HAP-1 (cell line): ENCODE data around the gene BUD31.

Experiments
- DNase-seq, 2 experiments: peaks; one replicate each; pipeline ENCODE4 v3.0.0-alpha.2; 2016 to 2020; ENCODE audit warnings: low spot score in 2 of 2
- H3K27me3 ChIP-seq: fragments of 250-450 bp; sonication (Bioruptor Pico); 2 replicates; pipeline ENCODE4 v1.5.1; 2020; ENCODE audit warnings: low read depth, mild to moderate bottlenecking, moderate library complexity
- H3K36me3 ChIP-seq: fragments of 250-450 bp; sonication (Bioruptor Pico); replicated peaks from 2 replicates; pipeline ENCODE4 v1.5.1; 2020; ENCODE audit warnings: mild to moderate bottlenecking
- H3K4me1 ChIP-seq: fragments of 250-450 bp; sonication (Bioruptor Pico); 2 replicates; pipeline ENCODE4 v1.5.1; 2020; ENCODE audit warnings: mild to moderate bottlenecking
- H3K4me3 ChIP-seq: fragments of 250-450 bp; sonication (Bioruptor Pico); 2 replicates; pipeline ENCODE4 v1.5.1; 2020; ENCODE audit warnings: mild to moderate bottlenecking, moderate library complexity
- H3K9me3 ChIP-seq: fragments of 250-450 bp; sonication (Bioruptor Pico); 2 replicates; pipeline ENCODE4 v1.5.1; 2020; ENCODE audit warnings: mild to moderate bottlenecking, moderate library complexity
- in situ Hi-C: fragments of 300-500 bp; cut with MboI; formaldehyde crosslinking; loops from 3 replicates; pipeline ENCODE4 v1.14.3; 2020; ENCODE audit warnings: low sequenced_read_pairs, inconsistent platforms, mixed read lengths

The BUD31 gene

GRCh38 chr7:99447943-99448342 lies 39.2 kb downstream of the BUD31 start:
- DNase-seq = no peak
- Histone ChIP-seq H3K4me1 (no peaks in the 10 kb centered on the region), H3K4me3 (no peak overlapping the region), H3K27me3 (no peaks in the 10 kb centered on the region), H3K9me3 (no peaks in the 10 kb centered on the region), H3K36me3 (peaks cover 83% of the 10 kb centered on the region)
- in situ Hi-C loops = no loop called here

GRCh38 chr7:99448855-99449254 lies 40.1 kb downstream of the BUD31 start:
- in situ Hi-C loops = no loop called here
- Histone ChIP-seq H3K4me3 (no peak overlapping the region), H3K4me1 (no peaks in the 10 kb centered on the region), H3K27me3 (no peaks in the 10 kb centered on the region), H3K36me3 (peaks cover 83% of the 10 kb centered on the region), H3K9me3 (no peaks in the 10 kb centered on the region)
- DNase-seq = no peak

DNA sequence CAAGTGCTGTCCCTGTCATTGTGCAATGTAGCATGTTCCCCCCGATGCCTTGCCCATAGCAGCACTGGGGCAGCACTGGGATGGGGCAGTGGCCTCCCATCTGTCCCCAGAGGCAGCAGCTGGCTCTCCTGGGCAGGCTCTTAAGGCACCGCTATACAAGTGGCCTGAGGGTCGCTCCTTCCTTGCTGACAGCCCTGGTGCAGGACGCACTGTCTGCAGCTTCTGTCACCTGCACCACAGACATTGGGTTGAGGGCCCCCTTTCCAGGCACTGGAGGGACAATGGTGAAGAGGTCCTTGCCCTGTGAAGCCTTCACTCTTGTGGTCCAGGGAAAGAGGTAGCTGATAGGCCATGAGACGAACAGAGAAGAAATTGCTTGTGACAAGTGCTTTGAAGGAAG lies 40.6 kb downstream of the BUD31 start:
- Histone ChIP-seq H3K9me3 (no peaks in the 10 kb centered on the region), H3K4me1 (no peaks in the 10 kb centered on the region), H3K36me3 (peaks cover 81% of the 10 kb centered on the region)

DNA sequence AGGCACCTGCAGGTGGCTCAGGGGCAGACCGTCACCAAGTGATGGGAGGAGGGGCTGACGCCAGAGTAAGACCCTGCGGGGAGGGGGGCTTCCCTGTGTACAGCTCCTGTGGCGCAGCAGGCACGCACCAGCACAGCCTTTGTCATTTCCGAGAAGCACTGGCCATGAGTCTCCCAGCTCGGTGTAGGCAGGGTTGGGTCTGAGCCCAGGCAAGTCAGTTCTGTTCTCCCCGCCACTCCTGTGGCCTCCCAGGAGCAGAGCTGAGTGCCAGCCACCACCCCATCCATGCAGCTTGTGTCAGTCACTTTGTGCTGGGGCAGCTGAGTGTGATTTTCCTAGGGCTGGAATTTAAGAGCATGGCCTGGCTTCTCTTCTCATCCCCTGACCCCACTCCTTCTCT lies 43.2 kb downstream of the BUD31 start:
- Histone ChIP-seq H3K4me3 (no peak overlapping the region), H3K27me3 (no peaks in the 10 kb centered on the region), H3K36me3 (peaks cover 85% of the 10 kb centered on the region), H3K9me3 (no peaks in the 10 kb centered on the region), H3K4me1 (no peaks in the 10 kb centered on the region)
- no peak for DNase-seq
- in situ Hi-C loops = no loop called here

More for the DNA sequence above, 40.6 kb downstream of the BUD31 start:
- Histone ChIP-seq H3K4me3 (no peak overlapping the region), H3K27me3 (no peaks in the 10 kb centered on the region)
- DNase-seq = no peak
- in situ Hi-C loops = no loop called here

DNA sequence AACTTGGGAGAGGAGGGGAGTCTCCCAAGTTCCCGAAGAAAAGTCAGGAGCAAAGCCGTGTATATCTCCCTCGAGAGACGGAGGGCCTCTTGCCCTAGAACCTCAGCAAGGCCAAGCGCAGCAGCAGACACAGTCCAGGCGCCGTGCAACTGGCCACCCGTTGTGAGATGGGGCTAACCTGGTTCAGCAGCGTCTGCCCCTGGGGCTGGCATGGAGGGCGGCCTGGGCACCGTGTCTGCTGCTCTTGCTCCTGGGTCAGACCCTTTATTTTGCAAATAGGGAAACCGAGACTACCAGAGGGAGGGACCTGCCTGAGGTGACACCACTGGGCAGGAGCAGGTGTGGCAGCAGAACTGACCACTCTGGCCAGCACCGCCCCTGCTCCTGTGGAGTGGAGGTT lies 43.8 kb downstream of the BUD31 start:
- no peak for DNase-seq
- in situ Hi-C loops = no loop called here
- no peaks in the 10 kb centered on the region for H3K4me1 ChIP-seq
- no peaks in the 10 kb centered on the region for H3K9me3 ChIP-seq
- H3K36me3 ChIP-seq = peaks cover 92% of the 10 kb centered on the region
- H3K27me3 ChIP-seq = no peaks in the 10 kb centered on the region
- H3K4me3 ChIP-seq = no peak overlapping the region

DNA sequence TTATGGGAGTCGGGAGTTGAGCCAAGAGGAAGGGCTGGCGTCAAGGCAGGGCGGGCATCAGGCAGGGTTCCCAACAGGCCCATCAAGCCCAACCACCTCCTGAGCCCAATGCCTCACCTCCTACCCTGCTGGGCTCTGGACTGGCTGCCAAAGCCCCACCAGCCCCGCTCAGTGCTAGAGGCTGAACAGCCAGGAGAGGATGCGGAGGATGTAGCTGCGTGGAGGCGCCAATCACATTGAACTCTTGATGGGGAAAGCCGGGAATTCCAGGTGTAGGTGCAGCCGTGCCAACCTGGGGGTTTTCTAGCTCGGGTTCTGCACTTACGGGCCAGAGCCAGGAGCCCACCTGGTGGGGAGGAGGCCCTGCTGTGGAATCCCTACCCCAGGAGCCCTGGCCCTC lies 44.3 kb downstream of the BUD31 start:
- no peak for DNase-seq
- Histone ChIP-seq H3K27me3 (no peaks in the 10 kb centered on the region), H3K36me3 (peaks cover 92% of the 10 kb centered on the region), H3K4me3 (no peak overlapping the region), H3K4me1 (no peaks in the 10 kb centered on the region), H3K9me3 (no peaks in the 10 kb centered on the region)
- in situ Hi-C loops = no loop called here

DNA sequence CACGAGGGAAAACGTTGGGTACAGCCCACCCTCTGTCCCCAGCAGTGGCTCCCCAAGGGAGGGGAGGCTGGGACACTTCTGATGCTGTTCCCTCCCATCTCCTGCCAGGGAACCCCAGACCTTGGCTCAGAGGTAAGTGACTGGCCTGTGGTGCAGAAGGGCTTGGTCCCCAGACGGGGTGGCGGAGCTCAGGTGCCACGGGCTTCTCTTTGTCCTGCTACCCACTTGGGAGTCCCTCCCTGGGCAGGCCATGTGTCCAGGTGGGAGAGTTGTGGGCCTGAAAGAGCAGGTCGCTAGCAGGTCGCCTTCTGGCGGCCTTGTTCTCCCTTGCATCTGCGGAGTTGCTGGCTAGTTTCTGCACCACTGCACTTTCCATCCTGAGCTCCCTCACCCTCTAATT lies 47.1 kb downstream of the BUD31 start:
- in situ Hi-C loops = no loop called here
- Histone ChIP-seq H3K4me3 (no peak overlapping the region), H3K27me3 (no peaks in the 10 kb centered on the region), H3K36me3 (peaks cover 91% of the 10 kb centered on the region), H3K9me3 (no peaks in the 10 kb centered on the region), H3K4me1 (no peaks in the 10 kb centered on the region)
- no peak for DNase-seq

GRCh38 chr7:99456288-99456687 lies 47.5 kb downstream of the BUD31 start:
- Histone ChIP-seq H3K27me3 (no peaks in the 10 kb centered on the region), H3K4me3 (no peak overlapping the region), H3K36me3 (peaks cover 91% of the 10 kb centered on the region), H3K4me1 (no peaks in the 10 kb centered on the region), H3K9me3 (no peaks in the 10 kb centered on the region)
- in situ Hi-C loops = no loop called here
- no peak for DNase-seq

DNA sequence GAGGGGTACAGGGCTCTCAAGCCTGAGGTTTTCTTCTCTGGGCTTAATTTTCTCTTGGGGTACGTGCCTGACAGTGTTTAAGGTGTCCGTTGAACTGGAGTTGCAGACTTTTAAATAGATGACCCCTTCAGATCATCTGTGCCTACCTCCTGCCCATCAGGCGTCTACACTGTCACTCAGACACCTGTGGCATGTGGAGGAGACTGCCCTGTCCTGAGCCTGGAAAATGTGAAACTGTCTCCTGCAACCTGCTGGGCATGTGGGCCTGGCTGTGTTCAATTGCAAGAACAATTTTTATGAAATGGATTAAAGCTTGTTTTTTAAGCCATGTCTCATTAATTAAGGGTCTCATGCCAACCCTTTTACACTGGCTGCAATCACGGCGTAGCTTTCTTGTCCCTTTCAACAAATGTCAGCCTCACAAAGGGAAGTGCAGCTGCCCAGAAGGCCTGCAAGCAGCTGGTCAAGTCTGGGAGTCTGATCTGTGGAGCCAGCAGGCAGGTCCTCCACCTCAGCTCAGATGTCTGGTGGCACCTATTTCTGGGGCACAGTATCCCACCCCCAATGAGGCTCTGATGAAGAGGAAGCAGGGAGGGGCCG lies 48.4 kb downstream of the BUD31 start:
- H3K4me3 ChIP-seq = no peak overlapping the region
- H3K36me3 ChIP-seq = peaks cover 89% of the 10 kb centered on the region
- DNase-seq = no peak
- in situ Hi-C loops = no loop called here
- H3K27me3 ChIP-seq = no peaks in the 10 kb centered on the region
- no peaks in the 10 kb centered on the region for H3K4me1 ChIP-seq
- no peaks in the 10 kb centered on the region for H3K9me3 ChIP-seq

GRCh38 chr7:99457650-99458493 lies 49.1 kb downstream of the BUD31 start:
- Histone ChIP-seq H3K9me3 (no peaks in the 10 kb centered on the region), H3K4me1 (no peaks in the 10 kb centered on the region), H3K27me3 (no peaks in the 10 kb centered on the region), H3K4me3 (no peak overlapping the region), H3K36me3 (peaks cover 89% of the 10 kb centered on the region)
- no peak for DNase-seq
- in situ Hi-C loops = no loop called here

DNA sequence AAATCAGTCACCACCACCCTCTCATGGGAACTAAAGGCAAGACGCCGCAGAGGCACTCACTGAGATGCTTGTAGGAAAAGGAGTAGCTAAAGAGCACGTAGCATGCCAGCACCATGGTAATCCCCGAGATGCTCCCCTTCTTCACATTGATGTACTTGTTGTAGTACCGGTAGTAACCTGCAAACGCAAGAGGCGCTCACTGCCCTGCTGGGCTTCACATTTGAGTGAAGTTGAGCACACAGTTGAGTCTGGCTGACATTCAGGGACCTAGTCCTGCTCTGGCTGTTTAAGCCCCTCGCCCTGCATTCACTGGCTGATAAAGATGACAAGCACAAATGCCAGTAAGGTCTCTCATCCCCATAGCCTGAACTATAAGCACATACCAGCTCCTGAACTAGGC lies 50.3 kb downstream of the BUD31 start:
- Histone ChIP-seq H3K27me3 (no peaks in the 10 kb centered on the region), H3K36me3 (peaks cover 89% of the 10 kb centered on the region), H3K9me3 (no peaks in the 10 kb centered on the region), H3K4me3 (no peak overlapping the region), H3K4me1 (no peaks in the 10 kb centered on the region)
- peak; percentile 27 to 57 for DNase-seq
- in situ Hi-C loops = no loop called here

GRCh38 chr7:99460651-99461050 lies 51.9 kb downstream of the BUD31 start:
- Histone ChIP-seq H3K36me3 (peaks cover 82% of the 10 kb centered on the region), H3K9me3 (no peaks in the 10 kb centered on the region), H3K27me3 (no peaks in the 10 kb centered on the region), H3K4me1 (no peaks in the 10 kb centered on the region), H3K4me3 (no peak overlapping the region)
- in situ Hi-C loops = no loop called here
- DNase-seq = no peak

GRCh38 chr7:99461221-99461620 lies 52.5 kb downstream of the BUD31 start:
- Histone ChIP-seq H3K9me3 (no peaks in the 10 kb centered on the region), H3K36me3 (peaks cover 79% of the 10 kb centered on the region), H3K27me3 (no peaks in the 10 kb centered on the region), H3K4me3 (no peak overlapping the region), H3K4me1 (peaks cover 1% of the 10 kb centered on the region)
- no peak for DNase-seq
- in situ Hi-C loops = no loop called here

GRCh38 chr7:99465421-99465768 lies 56.6 kb downstream of the BUD31 start:
- no peaks in the 10 kb centered on the region for H3K27me3 ChIP-seq
- DNase-seq = no peak
- peaks cover 37% of the 10 kb centered on the region for H3K36me3 ChIP-seq
- H3K4me3 ChIP-seq = peak overlapping the region; percentile 97
- no peaks in the 10 kb centered on the region for H3K9me3 ChIP-seq
- peaks cover 3% of the 10 kb centered on the region for H3K4me1 ChIP-seq
- in situ Hi-C loops = no loop called here
